Progenitor cell of endocrine pancreas (in vitro differentiated cells): ENCODE measurements around the gene TANC1. TPM values are rescaled to one million over a fixed set of nuclear protein-coding genes. Genes with fewer than 3 reads are reported as not detected.

Experiments
- DNase-seq: peaks from one replicate; pipeline ENCODE4 v3.0.0; 2021; ENCODE audit warnings: low spot score; ENCODE audit not compliant: unreplicated experiment
- H3K27ac Mint-ChIP-seq: 2 replicates; pipeline ENCODE4 v1.8.0; 2021; ENCODE audit warnings: mild to moderate bottlenecking, moderate library complexity, mixed read lengths
- H3K27me3 Mint-ChIP-seq: 2 replicates; pipeline ENCODE4 v1.8.0; 2021; ENCODE audit warnings: mixed read lengths
- H3K36me3 Mint-ChIP-seq: 2 replicates; pipeline ENCODE4 v1.8.0; 2022; ENCODE audit warnings: mixed read lengths; ENCODE audit not compliant: insufficient read depth
- H3K4me1 Mint-ChIP-seq: 2 replicates; pipeline ENCODE4 v1.8.0; 2021; ENCODE audit warnings: low read depth, mixed read lengths
- H3K4me3 Mint-ChIP-seq: 2 replicates; pipeline ENCODE4 v1.8.0; 2021; ENCODE audit warnings: low read depth, mild to moderate bottlenecking, moderate library complexity, mixed read lengths
- H3K9me3 Mint-ChIP-seq: 2 replicates; pipeline ENCODE4 v1.8.0; 2021; ENCODE audit warnings: low read depth, mixed read lengths
- CTCF ChIP-seq: fragments of 200-600 bp; sonication (generic); IDR thresholded peaks from one replicate; pipeline ENCODE4 v1.5.0; 2021; ENCODE audit warnings: antibody characterized with exemption, mild to moderate bottlenecking; ENCODE audit not compliant: unreplicated experiment
- total RNA-seq: library from RNA; stranded (reverse); gene quantifications from 2 replicates; pipeline ENCODE4 v1.2.1, GENCODE V29; 2021

TANC1 gene
- total RNA-seq, 1 donor from 2014 or later, result 29.8 TPM

- Mint-ChIP-seq H3K36me3 (no peaks in the 10 kb centered on the region), H3K9me3 (no peaks in the 10 kb centered on the region), H3K27me3 (no peaks in the 10 kb centered on the region), H3K4me3 (no peak overlapping the region), H3K4me1 (no peaks in the 10 kb centered on the region), H3K27ac (no peak overlapping the region)
- DNase-seq, result no peak
- no peak for TF ChIP-seq CTCF
Observed at GRCh38 chr2:159022019-159022418, 53.6 kb downstream of the TANC1 start.

GRCh38 chr2:159026170-159026569 lies 57.7 kb downstream of the TANC1 start:
- no peaks in the 10 kb centered on the region for H3K27me3 Mint-ChIP-seq
- peaks cover 9% of the 10 kb centered on the region for H3K4me1 Mint-ChIP-seq
- DNase-seq, result no peak
- no peak overlapping the region for H3K27ac Mint-ChIP-seq
- H3K36me3 Mint-ChIP-seq, result peaks cover 1% of the 10 kb centered on the region
- no peaks in the 10 kb centered on the region for H3K9me3 Mint-ChIP-seq
- H3K4me3 Mint-ChIP-seq, result no peak overlapping the region
- no peak for TF ChIP-seq CTCF

GRCh38 chr2:159028776-159029175 lies 60.3 kb downstream of the TANC1 start:
- H3K4me1 Mint-ChIP-seq, result peaks cover 28% of the 10 kb centered on the region
- H3K36me3 Mint-ChIP-seq, result peaks cover 1% of the 10 kb centered on the region
- no peaks in the 10 kb centered on the region for H3K9me3 Mint-ChIP-seq
- no peaks in the 10 kb centered on the region for H3K27me3 Mint-ChIP-seq
- H3K27ac Mint-ChIP-seq, result no peak overlapping the region
- no peak for TF ChIP-seq CTCF
- DNase-seq, result no peak
- H3K4me3 Mint-ChIP-seq, result no peak overlapping the region

DNA sequence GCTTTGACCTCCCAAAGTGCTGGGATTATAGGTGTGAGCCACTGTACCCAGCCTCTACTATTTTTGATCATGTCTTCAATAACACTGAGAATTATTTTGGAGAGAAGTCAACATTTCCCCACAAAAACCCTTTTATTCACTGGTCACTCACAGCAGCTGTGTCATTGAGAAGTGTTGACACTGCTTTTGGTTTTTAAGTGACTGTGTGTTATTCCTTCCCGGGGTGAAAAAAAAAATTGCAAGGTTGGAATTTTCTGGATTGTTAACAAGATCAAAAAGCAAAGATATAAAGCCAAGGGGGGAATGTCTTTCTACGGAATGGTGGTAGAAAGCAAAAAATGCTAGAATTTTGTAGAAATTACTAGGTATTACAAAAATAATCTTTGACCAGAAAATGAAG lies 61.5 kb downstream of the TANC1 start:
- peaks cover 1% of the 10 kb centered on the region for H3K36me3 Mint-ChIP-seq
- no peak overlapping the region for H3K4me3 Mint-ChIP-seq
- H3K27me3 Mint-ChIP-seq, result no peaks in the 10 kb centered on the region
- TF ChIP-seq CTCF, result no peak
- peaks cover 28% of the 10 kb centered on the region for H3K4me1 Mint-ChIP-seq
- peak overlapping the region; percentile 31 for H3K27ac Mint-ChIP-seq
- no peaks in the 10 kb centered on the region for H3K9me3 Mint-ChIP-seq
- DNase-seq, result no peak

GRCh38 chr2:159030674-159031380 lies 62.4 kb downstream of the TANC1 start:
- no peaks in the 10 kb centered on the region for H3K27me3 Mint-ChIP-seq
- H3K27ac Mint-ChIP-seq, result peak overlapping the region; percentile 95
- H3K4me3 Mint-ChIP-seq, result no peak overlapping the region
- TF ChIP-seq CTCF, result no peak
- DNase-seq, result no peak
- peaks cover 28% of the 10 kb centered on the region for H3K4me1 Mint-ChIP-seq
- no peaks in the 10 kb centered on the region for H3K9me3 Mint-ChIP-seq
- peaks cover 1% of the 10 kb centered on the region for H3K36me3 Mint-ChIP-seq
